Kidney (tissue), 14 donors: ENCODE results near the gene KRTAP13-1. TPM values are rescaled to one million over a fixed set of nuclear protein-coding genes. Genes with fewer than 3 reads are reported as not detected.

Experiments
- DNase-seq, 5 donors: peaks; one replicate each; pipeline ENCODE4 v3.0.0-alpha.2; 2013 to 2020
- FAIRE-seq: peaks from 2 replicates; lab custom pipeline; 2012; peaks lifted over from hg19 to GRCh38; lab: Jason Lieb, UNC
- H3K27ac ChIP-seq, 2 donors: one replicate each; pipeline ENCODE4 v1.7.0; 2013; ENCODE audit warnings: low read depth in 2 of 2, low read length in 2 of 2, inconsistent platforms in 1 of 2
- H3K27me3 ChIP-seq: one replicate; pipeline ENCODE4 v1.7.1; 2013; ENCODE audit warnings: low read length, inconsistent platforms; ENCODE audit not compliant: control insufficient read depth, insufficient read depth
- H3K36me3 ChIP-seq, 3 donors: one replicate each; pipeline versions ENCODE4 v1.7.0 to v1.7.1; 2013; ENCODE audit warnings: low read length in 3 of 3, control low read depth in 1 of 3, inconsistent platforms in 1 of 3; ENCODE audit not compliant: insufficient read depth in 3 of 3, control insufficient read depth in 2 of 3
- H3K4me1 ChIP-seq, 3 donors: one replicate each; pipeline versions ENCODE4 v1.7.0 to v1.7.1; 2013; ENCODE audit warnings: low read length in 3 of 3, inconsistent platforms in 1 of 3, low read depth in 1 of 3; ENCODE audit not compliant: control insufficient read depth in 2 of 3, insufficient read depth in 2 of 3
- H3K4me3 ChIP-seq, 3 donors: one replicate each; pipeline versions ENCODE4 v1.7.0 to v1.8.1; 2013; ENCODE audit warnings: low read length in 3 of 3, control low read depth in 1 of 3, inconsistent platforms in 1 of 3
- H3K9ac ChIP-seq, 3 donors: one replicate each; pipeline versions ENCODE4 v1.7.0 to v1.7.1; 2013; ENCODE audit warnings: low read length in 3 of 3, control low read depth in 1 of 3, inconsistent platforms in 1 of 3
- H3K9me3 ChIP-seq, 3 donors: one replicate each; pipeline versions ENCODE4 v1.7.0 to v1.7.1; 2013; ENCODE audit warnings: low read length in 3 of 3, control low read depth in 1 of 3, inconsistent platforms in 1 of 3; ENCODE audit not compliant: control insufficient read depth in 2 of 3, insufficient read depth in 1 of 3
- CTCF ChIP-seq: IDR thresholded peaks from 3 replicates; pipeline ENCODE4 v1.5.1; 2012; ENCODE audit warnings: mild to moderate bottlenecking, moderate library complexity, borderline replicate concordance; ENCODE audit not compliant: insufficient read depth; ENCODE audit errors: extremely low read depth
- intact Hi-C: fragments of 100-400 bp; cut with DNase I; formaldehyde crosslinking; loops from one replicate; pipeline ENCODE4 v1.11.1; 2022
- polyA plus RNA-seq: library from polyadenylated mRNA; stranded (reverse); fragments of 350-450 nt; fragmentation: Illumina TruSeq; extraction: RNeasy Lipid Tissue Mini Kit (QIAGEN cat#74804); gene quantifications from one replicate; pipeline ENCODE4 v1.2.3, GENCODE V29; 2014; ENCODE audit warnings: low read depth, low replicate concordance; ENCODE audit not compliant: insufficient read depth
- total RNA-seq: library from RNA; stranded (reverse); fragmentation: NEBNext Ultra II Directional; extraction: Animal tissue kit (Norgen Biotek cat#: 25700); gene quantifications from one replicate; pipeline ENCODE4 v1.2.1, GENCODE V29; 2021
- donor health status: control.
- donor health status: control.
- donor health status: control.
- donor health status: control.
- donor health status: control.
- donor health status: DM: yes; HTN: yes; CAD: no.
- donor health status: Normal renal cell carcinoma (clear cell type).

KRTAP13-1 gene
- total and polyA plus RNA-seq, 2 donors from 2014 or later = not detected

DNA sequence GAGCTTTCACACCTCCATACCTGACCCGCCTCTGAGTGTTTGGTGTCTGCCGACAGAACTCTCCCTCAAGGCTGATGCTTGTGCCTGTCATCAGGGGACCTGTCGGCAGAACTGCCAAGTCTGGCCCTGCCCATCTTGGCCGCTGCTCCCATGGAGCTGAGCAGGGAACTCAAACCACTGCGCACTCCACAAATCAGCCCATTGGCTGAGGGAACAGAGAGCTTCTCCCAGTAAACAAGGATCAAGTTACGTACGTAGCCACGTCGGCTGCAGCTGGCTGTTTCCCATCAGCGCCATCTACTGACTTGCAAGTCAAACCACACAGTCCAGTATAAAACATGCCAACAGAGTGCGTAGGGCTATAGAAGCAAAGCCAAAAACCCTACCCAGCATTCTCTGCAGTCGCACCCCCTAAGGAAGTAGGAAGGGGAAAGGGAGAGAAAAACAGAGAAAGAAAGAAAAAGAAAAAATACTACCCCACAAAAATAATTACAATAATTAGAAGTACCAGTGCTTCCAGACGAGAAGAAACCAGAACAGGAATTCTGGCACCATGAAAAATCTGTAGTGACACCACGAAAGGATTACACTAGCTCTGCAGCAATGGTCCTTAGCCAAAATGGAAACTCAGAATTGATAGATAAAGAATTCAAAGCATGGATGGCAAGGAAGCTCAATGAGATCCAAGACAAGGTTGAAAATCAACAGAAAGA, 13.1 kb downstream of the KRTAP13-1 start:
- intact Hi-C loops = no loop called here
- FAIRE-seq = no peak

GRCh38 chr21:30415993-30416392, 20.2 kb downstream of the KRTAP13-1 start:
- no peak for TF ChIP-seq CTCF
- Histone ChIP-seq H3K9ac (no peak overlapping the region), H3K4me3 (no peak overlapping the region), H3K4me1 (no peaks in the 10 kb centered on the region), H3K9me3 (no peaks in the 10 kb centered on the region), H3K27me3 (no peaks in the 10 kb centered on the region), H3K27ac (no peak overlapping the region), H3K36me3 (no peaks in the 10 kb centered on the region)
- intact Hi-C loops = no loop called here
- no peak for FAIRE-seq
- no peak for DNase-seq

More for the DNA sequence above, 13.1 kb downstream of the KRTAP13-1 start:
- H3K27me3 ChIP-seq = no peaks in the 10 kb centered on the region
- H3K4me3 ChIP-seq = peak overlapping the region in 1 of 3 donors; percentile 10
- no peaks in the 10 kb centered on the region for H3K4me1 ChIP-seq
- peak in 4 of 5 donors; percentile 32 to 64 (median 52) for DNase-seq
- no peaks in the 10 kb centered on the region for H3K9me3 ChIP-seq
- H3K27ac ChIP-seq = no peak overlapping the region
- TF ChIP-seq CTCF = peak; percentile 31
- no peak overlapping the region for H3K9ac ChIP-seq
- H3K36me3 ChIP-seq = no peaks in the 10 kb centered on the region

- H3K9ac ChIP-seq = no peak within 1 kb of the TSS
- intact Hi-C loops = no loop called here
- no peaks in the 10 kb centered on the region for H3K27me3 ChIP-seq
Measured at GRCh38 chr21:30425826-30426225, 30.0 kb downstream of the KRTAP13-1 start, which contains the start of gene KRTAP13-3. TSS of gene KRTAP13-3 (minus strand) at chr21:30425926. CDS start at chr21:30425912, 14 bp downstream.

More at GRCh38 chr21:30425826-30426225, 30.0 kb downstream of the KRTAP13-1 start, which contains the start of gene KRTAP13-3:
- DNase-seq (no peak), FAIRE-seq (no peak)
- no peaks in the 10 kb centered on the region for H3K9me3 ChIP-seq
- no peak within 1 kb of the TSS for H3K27ac ChIP-seq
- H3K4me1 ChIP-seq = no peaks in the 10 kb centered on the region
- H3K4me3 ChIP-seq = no peak within 1 kb of the TSS
- no peak for TF ChIP-seq CTCF
- H3K36me3 ChIP-seq = no peaks in the 10 kb centered on the region
